SU-DHL-6 (cell line): ENCODE data around the gene PHGDH.

Source experiments
- EZH2phosphoT487 ChIP-seq: fragments of 200-600 bp; sonication (generic), shearing (Covaris generic); conservative IDR thresholded peaks from 2 replicates; pipeline ENCODE4 v1.6.1; 2018; ENCODE audit warnings: mild to moderate bottlenecking, antibody characterized with exemption, low read length, moderate library complexity, mixed read lengths
- TF ChIP-seq, protein P1 (sequence below): fragments of 200-600 bp; sonication (generic); IDR thresholded peaks from one replicate; pipeline ENCODE4 v1.5.1; 2017; ENCODE audit warnings: antibody characterized with exemption, mild to moderate bottlenecking, low read length, moderate library complexity; ENCODE audit not compliant: insufficient read depth, poor library complexity, severe bottlenecking

DNA sequence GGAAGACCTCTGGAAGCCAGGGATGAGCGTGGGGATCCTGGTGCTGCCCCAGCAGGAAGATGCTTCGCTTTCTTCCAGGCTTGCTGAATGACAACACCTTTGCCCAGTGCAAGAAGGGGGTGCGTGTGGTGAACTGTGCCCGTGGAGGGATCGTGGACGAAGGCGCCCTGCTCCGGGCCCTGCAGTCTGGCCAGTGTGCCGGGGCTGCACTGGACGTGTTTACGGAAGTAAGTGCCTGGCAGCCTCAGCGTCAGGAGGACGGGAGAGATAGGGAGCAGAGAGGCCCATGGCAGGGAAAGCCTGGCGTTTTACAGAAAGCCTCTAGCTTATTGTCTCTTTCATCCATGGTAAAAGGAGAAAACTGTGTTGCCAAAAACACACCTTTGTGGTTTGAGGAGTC, 23.5 kb downstream of the PHGDH start:
- TF ChIP-seq, protein P1, sequence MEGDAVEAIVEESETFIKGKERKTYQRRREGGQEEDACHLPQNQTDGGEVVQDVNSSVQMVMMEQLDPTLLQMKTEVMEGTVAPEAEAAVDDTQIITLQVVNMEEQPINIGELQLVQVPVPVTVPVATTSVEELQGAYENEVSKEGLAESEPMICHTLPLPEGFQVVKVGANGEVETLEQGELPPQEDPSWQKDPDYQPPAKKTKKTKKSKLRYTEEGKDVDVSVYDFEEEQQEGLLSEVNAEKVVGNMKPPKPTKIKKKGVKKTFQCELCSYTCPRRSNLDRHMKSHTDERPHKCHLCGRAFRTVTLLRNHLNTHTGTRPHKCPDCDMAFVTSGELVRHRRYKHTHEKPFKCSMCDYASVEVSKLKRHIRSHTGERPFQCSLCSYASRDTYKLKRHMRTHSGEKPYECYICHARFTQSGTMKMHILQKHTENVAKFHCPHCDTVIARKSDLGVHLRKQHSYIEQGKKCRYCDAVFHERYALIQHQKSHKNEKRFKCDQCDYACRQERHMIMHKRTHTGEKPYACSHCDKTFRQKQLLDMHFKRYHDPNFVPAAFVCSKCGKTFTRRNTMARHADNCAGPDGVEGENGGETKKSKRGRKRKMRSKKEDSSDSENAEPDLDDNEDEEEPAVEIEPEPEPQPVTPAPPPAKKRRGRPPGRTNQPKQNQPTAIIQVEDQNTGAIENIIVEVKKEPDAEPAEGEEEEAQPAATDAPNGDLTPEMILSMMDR: no peak
- TF ChIP-seq EZH2phosphoT487: no peak
